Breast epithelium (tissue), 4 donors: ENCODE measurements around the gene TTC22. TPM values are rescaled to one million over a fixed set of nuclear protein-coding genes. Genes with fewer than 3 reads are reported as not detected.

ENCODE experiments used
- DNase-seq, 2 donors: peaks; one replicate each; pipeline ENCODE4 v3.0.0-alpha.2; 2019; ENCODE audit warnings: low spot score in 2 of 2
- H3K27ac ChIP-seq, 2 donors: fragments of 200-600 bp; sonication (generic) in 1 of 2; one replicate each; pipeline ENCODE4 v1.5.1; 2016 to 2019; ENCODE audit warnings: mild to moderate bottlenecking in 1 of 2
- H3K27me3 ChIP-seq, 2 donors: fragments of 200-600 bp; sonication (generic) in 1 of 2; one replicate each; pipeline versions ENCODE4 v1.5.1 to v1.6.0; 2017 to 2019; ENCODE audit warnings: control low read depth in 1 of 2, mild to moderate bottlenecking in 1 of 2
- H3K36me3 ChIP-seq: fragments of 200-600 bp; one replicate; pipeline ENCODE4 v1.5.1; 2019
- H3K4me1 ChIP-seq, 2 donors: fragments of 200-600 bp; sonication (generic); one replicate each; pipeline ENCODE4 v1.5.1; 2016 to 2019; ENCODE audit warnings: control low read depth in 1 of 2
- H3K4me3 ChIP-seq, 3 donors: fragments of 200-600 bp; sonication (generic); 1 replicate in 2 of 3; 2 replicates in 1 of 3; pipeline ENCODE4 v1.5.1; 2016 to 2019; ENCODE audit warnings: mild to moderate bottlenecking in 3 of 3, moderate library complexity in 2 of 3
- H3K9me3 ChIP-seq, 2 donors: fragments of 200-600 bp; sonication (generic) in 1 of 2; one replicate each; pipeline ENCODE4 v1.5.1; 2016 to 2019; ENCODE audit warnings: control low read depth in 1 of 2
- CTCF ChIP-seq, 3 donors: fragments of 450-650 bp; IDR thresholded peaks; one replicate each; pipeline ENCODE4 v1.5.1; 2016 to 2017; ENCODE audit warnings: antibody characterized with exemption in 3 of 3, mild to moderate bottlenecking in 3 of 3, moderate library complexity in 3 of 3
- POLR2A ChIP-seq: fragments of 450-650 bp; IDR thresholded peaks from one replicate; pipeline ENCODE4 v1.6.1; 2016; ENCODE audit warnings: antibody characterized with exemption, mild to moderate bottlenecking, moderate library complexity
- POLR2AphosphoS5 ChIP-seq, 3 donors: sonication (generic); formaldehyde crosslinking; IDR thresholded peaks; one replicate each; pipeline ENCODE4 v1.6.1; 2017; ENCODE audit warnings: antibody characterized with exemption in 3 of 3
- intact Hi-C: fragments of 100-400 bp; cut with DNase I; formaldehyde crosslinking; loops from one replicate; pipeline ENCODE4 v1.15.1; 2023; ENCODE audit warnings: low total_unique reads
- total RNA-seq, 3 donors: library from RNA; depleted of rRNA; stranded (reverse); fragments of >200 nt; gene quantifications; one replicate each; pipeline ENCODE4 v1.1.0, GENCODE V29; 2016

Gene TTC22
- total RNA-seq, 3 donors from 2014 or later: 0.32 to 15.8 (median 7.9) TPM

- H3K36me3 ChIP-seq: no peaks in the 10 kb centered on the region
- no peaks in the 10 kb centered on the region for H3K27me3 ChIP-seq
- H3K4me1 ChIP-seq: no peaks in the 10 kb centered on the region
- no peak for DNase-seq
- TF ChIP-seq POLR2AphosphoS5 (IDR thresholded peaks at IDR 0.05): no peak
- H3K27ac ChIP-seq: peak overlapping the region in 1 of 2 donors; percentile 73
- H3K9me3 ChIP-seq: peaks cover 4 to 11% of the 10 kb centered on the region in 2 donors
- H3K4me3 ChIP-seq: no peak overlapping the region
- intact Hi-C loops: loop anchor here (5.0 kb wide), 1 partner anchor 697 kb away; no protein-coding TSS in a partner anchor
These were observed 18.6 kb upstream of the TTC22 start for GRCh38 chr1:54819733-54820132.

- Histone ChIP-seq H3K27ac (peak overlapping the region; percentile 43 to 73), H3K4me3 (no peak overlapping the region), H3K4me1 (no peaks in the 10 kb centered on the region), H3K36me3 (no peaks in the 10 kb centered on the region), H3K27me3 (no peaks in the 10 kb centered on the region), H3K9me3 (peaks cover 4 to 10% of the 10 kb centered on the region in 2 donors)
- intact Hi-C loops: no loop called here
- DNase-seq: peak in 1 of 2 donors; percentile 31
- TF ChIP-seq CTCF (IDR thresholded peaks at IDR 0.05): no peak
- no peak for TF ChIP-seq POLR2AphosphoS5 (IDR thresholded peaks at IDR 0.05)
- TF ChIP-seq POLR2A: no peak
These were observed 18.0 kb upstream of the TTC22 start for GRCh38 chr1:54819195-54819536.

DNA sequence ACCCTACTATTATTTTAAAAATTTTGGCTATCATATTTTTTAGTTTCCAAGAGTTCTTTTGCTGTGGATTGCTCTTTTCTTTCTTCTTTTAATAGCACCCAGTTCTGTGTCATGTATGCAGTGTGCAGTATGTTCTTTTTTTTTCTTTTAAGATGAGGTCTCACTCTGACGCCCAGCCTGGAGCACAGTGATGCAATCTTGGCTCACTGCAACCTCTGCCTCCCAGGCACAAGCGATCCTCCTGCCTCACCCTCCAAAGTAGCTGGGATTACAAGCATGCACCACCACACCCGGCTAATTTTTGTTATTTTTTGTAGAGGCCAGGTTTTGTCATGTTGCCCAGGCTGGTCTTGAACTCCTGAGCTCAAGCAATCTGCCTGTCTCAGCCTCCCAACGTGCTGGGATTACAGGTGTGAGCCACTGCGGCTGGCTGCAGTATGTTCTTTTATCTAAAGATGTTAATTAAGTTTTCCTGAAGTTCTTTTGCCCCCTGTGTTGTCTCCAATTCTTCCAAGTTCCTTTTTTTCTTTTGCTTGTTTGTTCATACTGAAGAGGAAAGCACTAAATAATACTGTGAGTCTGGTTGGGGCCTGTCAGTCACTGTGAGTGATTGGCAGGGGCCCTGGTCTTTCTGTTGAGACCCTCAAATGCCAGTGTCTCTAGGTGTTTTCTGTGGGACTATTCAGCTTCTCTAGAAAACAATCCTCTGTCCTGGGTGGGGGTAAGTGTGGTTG is 17.5 kb upstream of the TTC22 start:
- intact Hi-C loops: no loop called here
- no peak for TF ChIP-seq POLR2A
- no peak for TF ChIP-seq POLR2AphosphoS5 (IDR thresholded peaks at IDR 0.05)
- TF ChIP-seq CTCF (IDR thresholded peaks at IDR 0.05): no peak
- H3K4me1 ChIP-seq: no peaks in the 10 kb centered on the region
- H3K36me3 ChIP-seq: no peaks in the 10 kb centered on the region
- peak in 1 of 2 donors; percentile 17 for DNase-seq
- peaks cover 0 to 4% of the 10 kb centered on the region in 2 donors for H3K9me3 ChIP-seq
- no peak overlapping the region for H3K4me3 ChIP-seq
- H3K27me3 ChIP-seq: no peaks in the 10 kb centered on the region
- peak overlapping the region; percentile 43 to 73 for H3K27ac ChIP-seq

GRCh38 chr1:54816951-54817350 is 15.8 kb upstream of the TTC22 start:
- Histone ChIP-seq H3K36me3 (no peaks in the 10 kb centered on the region), H3K4me1 (no peaks in the 10 kb centered on the region), H3K4me3 (no peak overlapping the region), H3K27ac (no peak overlapping the region), H3K27me3 (no peaks in the 10 kb centered on the region), H3K9me3 (no peaks in the 10 kb centered on the region)
- intact Hi-C loops: no loop called here
- TF ChIP-seq CTCF (IDR thresholded peaks at IDR 0.05): no peak
- TF ChIP-seq POLR2A: no peak
- TF ChIP-seq POLR2AphosphoS5 (IDR thresholded peaks at IDR 0.05): no peak
- peak in 1 of 2 donors; percentile 15 for DNase-seq

GRCh38 chr1:54816130-54816529 is 15.0 kb upstream of the TTC22 start:
- no peaks in the 10 kb centered on the region for H3K36me3 ChIP-seq

More at GRCh38 chr1:54816130-54816529, 15.0 kb upstream of the TTC22 start:
- no peaks in the 10 kb centered on the region for H3K9me3 ChIP-seq
- no peak for TF ChIP-seq POLR2A
- no peak for TF ChIP-seq POLR2AphosphoS5 (IDR thresholded peaks at IDR 0.05)
- no peak for TF ChIP-seq CTCF (IDR thresholded peaks at IDR 0.05)
- intact Hi-C loops: no loop called here
- H3K4me3 ChIP-seq: no peak overlapping the region
- no peaks in the 10 kb centered on the region for H3K27me3 ChIP-seq
- H3K4me1 ChIP-seq: no peaks in the 10 kb centered on the region
- no peak overlapping the region for H3K27ac ChIP-seq
- peak in 1 of 2 donors; percentile 9 for DNase-seq
